HepG2 (cell line): Measurements from ENCODE around the gene SLC48A1. TPM values are rescaled to one million over a fixed set of nuclear protein-coding genes. Genes with fewer than 3 reads are reported as not detected.

ENCODE experiments used
- GPN1 ChIP-seq: sonication (generic); formaldehyde crosslinking; IDR thresholded peaks from 2 replicates; pipeline ENCODE4 v1.5.1; 2020; ENCODE audit warnings: missing genetic modification reagents, borderline replicate concordance
- GTF2F1 ChIP-seq: fragments of 150-350 bp; IDR thresholded peaks from 2 replicates; pipeline ENCODE4 v1.6.1; 2014; ENCODE audit warnings: low read length
- HNF1A ChIP-seq, 2 experiments: sonication (generic) in 1 of 2; formaldehyde crosslinking in 1 of 2; IDR thresholded peaks; 2 replicates each; pipeline versions ENCODE4 v1.4.0 to v1.6.1; 2016 to 2020; ENCODE audit warnings: borderline replicate concordance in 1 of 2, low read depth in 1 of 2, mild to moderate bottlenecking in 1 of 2, missing genetic modification reagents in 1 of 2
- KMT2A ChIP-seq: sonication (generic); formaldehyde crosslinking; IDR thresholded peaks from 2 replicates; pipeline ENCODE4 v1.4.0; 2020; ENCODE audit warnings: missing genetic modification reagents
- MAZ ChIP-seq, 2 experiments: sonication (generic) in 1 of 2; formaldehyde crosslinking in 1 of 2; IDR thresholded peaks; 2 replicates each; pipeline versions ENCODE4 v1.5.0 to v1.6.1; 2012 to 2020; ENCODE audit warnings: low read depth in 2 of 2, mild to moderate bottlenecking in 2 of 2, borderline replicate concordance in 1 of 2, improper control_type of control experiment in 1 of 2, low read length in 1 of 2, missing genetic modification reagents in 1 of 2, moderate library complexity in 1 of 2
- NFKBIZ ChIP-seq: IDR thresholded peaks from 2 replicates; pipeline ENCODE4 v1.6.1; 2018; ENCODE audit warnings: missing genetic modification reagents, missing compliant biosample characterization
- SIX4 ChIP-seq: sonication (generic); formaldehyde crosslinking; IDR thresholded peaks from 2 replicates; pipeline ENCODE4 v1.4.0; 2020; ENCODE audit warnings: missing genetic modification reagents
- SMC3 ChIP-seq: IDR thresholded peaks from 2 replicates; pipeline ENCODE4 v1.6.1; 2011; ENCODE audit warnings: low read length, improper control_type of control experiment
- SMYD3 ChIP-seq: sonication (generic); formaldehyde crosslinking; IDR thresholded peaks from 2 replicates; pipeline ENCODE4 v1.8.1; 2023; ENCODE audit warnings: mild to moderate bottlenecking, missing genetic modification reagents
- ZNF468 ChIP-seq: sonication (generic); formaldehyde crosslinking; IDR thresholded peaks from 2 replicates; pipeline ENCODE4 v1.8.0; 2022; ENCODE audit warnings: mild to moderate bottlenecking, moderate library complexity, missing genetic modification reagents
- ZNF549 ChIP-seq: sonication (generic); formaldehyde crosslinking; IDR thresholded peaks from 2 replicates; pipeline ENCODE4 v1.5.0; 2020; ENCODE audit warnings: missing genetic modification reagents
- ZNF556 ChIP-seq: sonication (generic); formaldehyde crosslinking; IDR thresholded peaks from 2 replicates; pipeline ENCODE4 v1.4.0; 2020; ENCODE audit warnings: mild to moderate bottlenecking, missing genetic modification reagents, borderline replicate concordance
- polyA plus RNA-seq, 8 experiments: library from polyadenylated mRNA; depleted of rRNA in 3 of 8; stranded (reverse) in 7 of 8; unstranded in 1 of 8; fragments of >200 nt; fragmentation: Illumina TruSeq in 4 of 8; extraction: Trizol in 4 of 8; gene quantifications; 2 replicates each; pipeline versions ENCODE4 v1.2.1 to v1.2.3, GENCODE V29; 2011 to 2016; ENCODE audit warnings: low read depth in 4 of 8, missing spikeins in 1 of 8, mixed read lengths in 1 of 8; ENCODE audit not compliant: insufficient read depth in 1 of 8
- total RNA-seq, 5 experiments: library from RNA; depleted of rRNA; stranded (reverse); fragments of >200 nt; fragmentation: Illumina TruSeq; extraction: Trizol; gene quantifications; 2 replicates each; pipeline ENCODE4 v1.2.3, GENCODE V29; 2016; ENCODE audit warnings: low read depth in 1 of 5
- TF ChIP-seq, protein P1 (sequence below): sonication (generic); formaldehyde crosslinking; IDR thresholded peaks from 2 replicates; pipeline ENCODE4 v1.4.0; 2020; ENCODE audit warnings: missing genetic modification reagents
- TF ChIP-seq, protein P2 (sequence below): IDR thresholded peaks from 2 replicates; pipeline ENCODE4 v1.6.1; 2016; ENCODE audit warnings: low read depth, control low read depth
- TF ChIP-seq, protein P3 (sequence below): sonication (generic); formaldehyde crosslinking; IDR thresholded peaks from 2 replicates; pipeline ENCODE4 v1.9.0; 2022; ENCODE audit warnings: missing genetic modification reagents, mild to moderate bottlenecking, borderline replicate concordance

SLC48A1 gene
- total and polyA plus RNA-seq, 2 of the 13 experiments (the other 11 are each of a cell fraction or from before 2014, with no cell fraction given) = 2.2 to 3.7 TPM

DNA sequence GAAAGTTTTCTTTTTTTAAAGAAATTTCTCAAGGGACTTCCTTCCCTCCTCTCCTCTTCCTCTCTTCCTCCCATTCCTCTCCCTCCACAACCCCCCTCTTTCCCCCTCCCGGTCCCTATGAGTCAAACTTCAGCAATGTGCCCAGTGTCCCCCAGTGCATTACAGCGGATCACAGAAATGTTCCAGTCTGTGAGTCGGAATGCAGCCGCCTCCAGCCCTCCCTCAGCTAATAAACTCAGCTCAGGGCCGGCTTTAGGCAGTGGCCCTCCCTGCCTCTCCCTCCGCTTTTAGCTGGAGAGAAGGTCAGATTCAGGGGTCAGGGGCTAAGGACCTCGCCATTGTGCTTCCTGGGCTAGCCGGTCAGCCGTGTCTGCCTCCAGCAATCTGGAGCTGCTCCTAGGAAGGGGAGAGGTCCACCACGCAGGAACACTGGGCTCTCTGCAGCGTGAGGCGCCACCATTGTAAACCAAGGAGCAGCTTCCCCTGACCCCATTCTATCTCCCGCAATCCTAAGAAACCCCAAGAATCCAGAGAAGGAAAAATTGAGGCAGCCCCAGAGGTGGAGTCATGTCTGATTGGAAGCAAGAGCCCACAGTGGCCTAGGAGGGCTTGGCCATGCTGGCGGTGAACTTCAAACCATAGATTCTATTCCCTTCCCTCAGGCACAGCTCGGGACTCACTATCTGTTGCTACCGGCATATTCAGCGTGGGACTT lies 47.8 kb downstream of the SLC48A1 start (continued):
- TF ChIP-seq, protein P1, sequence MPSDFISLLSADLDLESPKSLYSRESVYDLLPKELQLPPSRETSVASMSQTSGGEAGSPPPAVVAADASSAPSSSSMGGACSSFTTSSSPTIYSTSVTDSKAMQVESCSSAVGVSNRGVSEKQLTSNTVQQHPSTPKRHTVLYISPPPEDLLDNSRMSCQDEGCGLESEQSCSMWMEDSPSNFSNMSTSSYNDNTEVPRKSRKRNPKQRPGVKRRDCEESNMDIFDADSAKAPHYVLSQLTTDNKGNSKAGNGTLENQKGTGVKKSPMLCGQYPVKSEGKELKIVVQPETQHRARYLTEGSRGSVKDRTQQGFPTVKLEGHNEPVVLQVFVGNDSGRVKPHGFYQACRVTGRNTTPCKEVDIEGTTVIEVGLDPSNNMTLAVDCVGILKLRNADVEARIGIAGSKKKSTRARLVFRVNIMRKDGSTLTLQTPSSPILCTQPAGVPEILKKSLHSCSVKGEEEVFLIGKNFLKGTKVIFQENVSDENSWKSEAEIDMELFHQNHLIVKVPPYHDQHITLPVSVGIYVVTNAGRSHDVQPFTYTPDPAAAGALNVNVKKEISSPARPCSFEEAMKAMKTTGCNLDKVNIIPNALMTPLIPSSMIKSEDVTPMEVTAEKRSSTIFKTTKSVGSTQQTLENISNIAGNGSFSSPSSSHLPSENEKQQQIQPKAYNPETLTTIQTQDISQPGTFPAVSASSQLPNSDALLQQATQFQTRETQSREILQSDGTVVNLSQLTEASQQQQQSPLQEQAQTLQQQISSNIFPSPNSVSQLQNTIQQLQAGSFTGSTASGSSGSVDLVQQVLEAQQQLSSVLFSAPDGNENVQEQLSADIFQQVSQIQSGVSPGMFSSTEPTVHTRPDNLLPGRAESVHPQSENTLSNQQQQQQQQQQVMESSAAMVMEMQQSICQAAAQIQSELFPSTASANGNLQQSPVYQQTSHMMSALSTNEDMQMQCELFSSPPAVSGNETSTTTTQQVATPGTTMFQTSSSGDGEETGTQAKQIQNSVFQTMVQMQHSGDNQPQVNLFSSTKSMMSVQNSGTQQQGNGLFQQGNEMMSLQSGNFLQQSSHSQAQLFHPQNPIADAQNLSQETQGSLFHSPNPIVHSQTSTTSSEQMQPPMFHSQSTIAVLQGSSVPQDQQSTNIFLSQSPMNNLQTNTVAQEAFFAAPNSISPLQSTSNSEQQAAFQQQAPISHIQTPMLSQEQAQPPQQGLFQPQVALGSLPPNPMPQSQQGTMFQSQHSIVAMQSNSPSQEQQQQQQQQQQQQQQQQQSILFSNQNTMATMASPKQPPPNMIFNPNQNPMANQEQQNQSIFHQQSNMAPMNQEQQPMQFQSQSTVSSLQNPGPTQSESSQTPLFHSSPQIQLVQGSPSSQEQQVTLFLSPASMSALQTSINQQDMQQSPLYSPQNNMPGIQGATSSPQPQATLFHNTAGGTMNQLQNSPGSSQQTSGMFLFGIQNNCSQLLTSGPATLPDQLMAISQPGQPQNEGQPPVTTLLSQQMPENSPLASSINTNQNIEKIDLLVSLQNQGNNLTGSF (CRISPR knock-in tag) = no peak
- peak; percentile 96 for TF ChIP-seq MAZ (IDR thresholded peaks at IDR 0.05; ENCODE audit: borderline replicate concordance, low read depth, low read length)
- no peak for TF ChIP-seq MAZ (CRISPR knock-in tag; IDR thresholded peaks at IDR 0.05; ENCODE audit: low read depth)
- TF ChIP-seq GTF2F1 = no peak
- TF ChIP-seq GPN1 = no peak
- peak; percentile 3; the same call in 1 of the 2 replicates for TF ChIP-seq SMC3
- TF ChIP-seq ZNF556 (CRISPR knock-in tag) = 0 out of 2 replicates have a peak, but pooled peaks have one; percentile 10
- TF ChIP-seq ZNF468 = no peak
- TF ChIP-seq SMYD3 (CRISPR knock-in tag) = no peak
- TF ChIP-seq, protein P2, sequence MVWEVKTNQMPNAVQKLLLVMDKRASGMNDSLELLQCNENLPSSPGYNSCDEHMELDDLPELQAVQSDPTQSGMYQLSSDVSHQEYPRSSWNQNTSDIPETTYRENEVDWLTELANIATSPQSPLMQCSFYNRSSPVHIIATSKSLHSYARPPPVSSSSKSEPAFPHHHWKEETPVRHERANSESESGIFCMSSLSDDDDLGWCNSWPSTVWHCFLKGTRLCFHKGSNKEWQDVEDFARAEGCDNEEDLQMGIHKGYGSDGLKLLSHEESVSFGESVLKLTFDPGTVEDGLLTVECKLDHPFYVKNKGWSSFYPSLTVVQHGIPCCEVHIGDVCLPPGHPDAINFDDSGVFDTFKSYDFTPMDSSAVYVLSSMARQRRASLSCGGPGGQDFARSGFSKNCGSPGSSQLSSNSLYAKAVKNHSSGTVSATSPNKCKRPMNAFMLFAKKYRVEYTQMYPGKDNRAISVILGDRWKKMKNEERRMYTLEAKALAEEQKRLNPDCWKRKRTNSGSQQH (CRISPR knock-in tag) = no peak
- TF ChIP-seq NFKBIZ (CRISPR knock-in tag) = no peak
- TF ChIP-seq ZNF549 (CRISPR knock-in tag) = no peak
- TF ChIP-seq SIX4 (CRISPR knock-in tag) = no peak
- no peak for TF ChIP-seq HNF1A (IDR thresholded peaks at IDR 0.05; ENCODE audit: low read depth)
- TF ChIP-seq HNF1A (CRISPR knock-in tag; IDR thresholded peaks at IDR 0.05; ENCODE audit: borderline replicate concordance) = 0 out of 2 replicates have a peak, but pooled peaks have one; percentile 24
- TF ChIP-seq KMT2A (CRISPR knock-in tag) = 0 out of 2 replicates have a peak, but pooled peaks have one; percentile 27
- TF ChIP-seq, protein P3, sequence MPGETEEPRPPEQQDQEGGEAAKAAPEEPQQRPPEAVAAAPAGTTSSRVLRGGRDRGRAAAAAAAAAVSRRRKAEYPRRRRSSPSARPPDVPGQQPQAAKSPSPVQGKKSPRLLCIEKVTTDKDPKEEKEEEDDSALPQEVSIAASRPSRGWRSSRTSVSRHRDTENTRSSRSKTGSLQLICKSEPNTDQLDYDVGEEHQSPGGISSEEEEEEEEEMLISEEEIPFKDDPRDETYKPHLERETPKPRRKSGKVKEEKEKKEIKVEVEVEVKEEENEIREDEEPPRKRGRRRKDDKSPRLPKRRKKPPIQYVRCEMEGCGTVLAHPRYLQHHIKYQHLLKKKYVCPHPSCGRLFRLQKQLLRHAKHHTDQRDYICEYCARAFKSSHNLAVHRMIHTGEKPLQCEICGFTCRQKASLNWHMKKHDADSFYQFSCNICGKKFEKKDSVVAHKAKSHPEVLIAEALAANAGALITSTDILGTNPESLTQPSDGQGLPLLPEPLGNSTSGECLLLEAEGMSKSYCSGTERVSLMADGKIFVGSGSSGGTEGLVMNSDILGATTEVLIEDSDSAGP (CRISPR knock-in tag) = 0 out of 2 replicates have a peak, but pooled peaks have one; percentile 5
